Activated CD4-positive, alpha-beta T cell treated with anti-CD3 and anti-CD28 coated beads, Interleukin-2, amount 50 U/mL, for 1 hour (primary cell): Measurements from ENCODE around the gene USP36.
"Not testable (repeated sequence)": the region's sequence is repeated elsewhere in the genome, so short reads cannot be mapped to it uniquely, and the experiment has no call there.

Experiments
- DNase-seq: peaks from one replicate; pipeline ENCODE4 v3.0.0-alpha.2; 2020

Gene USP36

DNA sequence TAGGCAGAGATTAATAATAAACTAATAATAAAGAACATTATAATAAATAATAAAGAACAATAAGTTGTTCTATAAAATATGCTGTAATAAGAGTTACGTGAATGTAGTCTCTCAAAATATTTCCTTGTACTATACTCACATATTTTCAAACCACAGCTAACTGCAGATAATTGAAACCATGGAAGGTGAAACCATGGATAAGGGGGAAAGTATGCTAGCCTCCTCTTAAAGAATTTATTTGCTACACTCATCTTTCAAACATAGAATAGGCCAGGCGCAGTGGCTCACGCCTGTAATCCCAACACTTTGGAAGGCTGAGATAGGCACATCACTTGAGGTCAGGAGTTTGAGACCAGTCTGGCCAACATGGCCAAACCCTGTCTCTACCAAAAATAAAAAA, 77.1 kb downstream of the USP36 start:
- DNase-seq, result no peak

DNA sequence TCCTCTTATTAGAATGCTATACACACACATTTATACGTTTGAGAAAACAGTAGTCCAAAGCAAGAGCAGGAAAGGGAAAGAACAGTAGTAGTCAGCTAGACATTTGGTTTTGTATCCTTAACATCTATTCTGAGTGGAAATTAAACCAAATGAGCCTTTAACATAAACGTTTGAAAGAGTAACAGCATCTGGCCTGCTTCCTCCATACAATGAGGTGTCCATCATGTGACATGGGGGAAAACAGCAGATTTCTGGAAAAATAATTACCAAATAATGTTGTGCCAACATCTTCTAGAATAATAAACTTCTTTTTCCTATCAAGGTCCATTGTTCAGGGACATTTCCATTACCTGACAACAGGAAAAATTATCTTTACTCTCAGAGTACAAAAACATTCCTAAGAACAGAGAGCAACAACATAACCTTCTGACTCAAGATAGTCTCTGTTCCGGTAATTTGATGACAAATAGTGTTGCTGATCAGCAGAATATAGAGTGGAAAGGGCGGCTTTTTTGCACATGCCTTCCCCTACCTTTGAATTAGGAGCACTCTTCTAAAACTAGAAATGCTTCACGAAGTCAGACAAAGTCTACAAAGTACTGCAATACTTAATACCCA, 78.7 kb downstream of the USP36 start:
- DNase-seq, result no peak

- DNase-seq, result no peak
These were observed 80.7 kb downstream of the USP36 start for GRCh38 chr17:78759969-78760352.

- peak; percentile 81 for DNase-seq
These were observed 81.2 kb downstream of the USP36 start for GRCh38 chr17:78759203-78759968.

DNA sequence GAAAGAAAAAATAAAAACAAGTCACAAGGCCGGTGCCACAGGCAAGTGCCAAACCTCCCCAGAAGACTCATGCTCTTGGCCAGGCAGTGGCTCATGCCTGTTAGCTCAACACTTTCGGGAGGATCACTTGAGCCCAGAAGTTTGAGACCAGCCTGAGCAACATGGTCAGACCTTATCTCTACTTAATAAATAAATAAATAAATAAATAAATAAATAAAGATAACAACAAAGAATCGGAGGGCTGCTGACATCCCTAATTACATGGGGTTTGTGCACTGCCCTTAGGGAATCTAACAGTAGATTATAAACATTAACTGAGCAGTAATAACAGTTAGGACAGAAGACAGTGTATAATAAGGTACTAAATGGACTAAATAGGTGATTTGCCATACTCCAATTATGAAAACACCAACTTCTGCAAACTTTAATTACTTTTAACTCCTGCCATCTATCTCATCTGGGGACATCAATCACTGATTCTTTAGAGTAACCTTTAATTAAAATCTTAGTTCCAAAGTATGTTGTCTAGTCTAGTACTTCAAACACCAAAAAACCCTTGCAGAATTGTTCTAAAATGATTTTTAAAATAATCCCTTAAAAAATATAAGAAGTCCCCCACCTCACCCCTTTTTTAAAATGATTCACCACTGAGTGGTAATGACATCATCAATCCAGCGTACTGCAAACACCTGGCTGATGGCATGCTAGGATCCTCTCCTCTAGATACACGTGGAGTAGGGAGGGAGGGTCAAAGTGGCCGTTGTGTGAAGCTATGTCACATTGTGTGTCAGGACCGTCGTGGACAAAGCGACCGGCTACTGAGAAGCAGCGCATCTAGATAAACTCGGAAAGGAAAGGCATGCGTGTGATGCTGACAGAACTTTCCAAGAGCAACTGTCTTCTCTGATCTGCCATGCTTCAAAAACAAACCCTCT, 87.0 kb downstream of the USP36 start:
- DNase-seq, result no peak

- no peak for DNase-seq
These were observed 89.0 kb downstream of the USP36 start for GRCh38 chr17:78751447-78752161.

DNA sequence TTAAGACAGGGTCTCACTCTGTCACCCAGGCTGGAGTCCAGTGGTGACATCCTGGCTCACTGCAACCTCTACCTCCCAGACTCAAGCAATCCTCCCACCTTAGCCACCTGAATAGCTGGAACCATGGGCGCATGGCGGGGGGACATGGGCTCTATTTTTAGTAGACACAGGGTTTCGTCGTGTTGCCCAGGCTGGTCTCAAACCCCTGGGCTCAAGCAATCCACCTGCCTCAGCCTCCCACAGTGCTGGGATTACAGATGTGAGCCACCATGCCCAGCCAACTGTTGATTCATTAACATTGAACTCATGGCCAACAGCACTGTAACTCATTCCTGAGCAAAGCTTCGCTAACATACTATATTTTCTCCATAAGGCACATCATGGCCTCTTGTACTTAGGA, 89.6 kb downstream of the USP36 start:
- not testable (repeated sequence) for DNase-seq

DNA sequence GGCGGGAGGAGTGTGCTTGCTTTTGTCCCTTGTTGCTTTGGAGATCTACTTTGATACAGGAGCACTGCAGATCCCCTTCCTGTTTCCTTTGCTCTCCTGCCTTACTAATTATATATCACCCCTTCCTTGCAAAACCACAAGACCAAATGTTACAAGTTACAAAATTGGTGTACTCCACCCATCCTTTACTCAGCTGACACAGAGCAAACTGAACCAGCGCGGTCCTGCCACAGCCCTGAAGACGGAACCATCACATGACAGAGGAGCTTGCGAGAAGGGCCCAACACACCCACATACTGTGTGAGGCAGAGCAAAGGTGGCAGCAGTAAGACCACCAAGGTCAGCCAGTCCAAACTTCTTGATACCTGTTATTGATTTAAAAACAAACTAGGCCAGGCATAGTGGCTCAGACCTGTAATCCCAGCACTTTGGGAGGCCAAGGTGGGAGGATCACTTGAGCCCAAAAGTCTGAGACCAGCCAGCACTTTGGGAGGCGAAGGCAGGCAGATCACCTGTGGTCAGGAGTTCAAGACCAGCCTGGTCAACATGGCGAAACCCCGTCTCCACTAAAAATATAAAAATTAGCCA, 91.8 kb downstream of the USP36 start:
- DNase-seq, result peak; percentile 74

- DNase-seq, result no peak
These were observed 92.4 kb downstream of the USP36 start for GRCh38 chr17:78748048-78748729.

DNA sequence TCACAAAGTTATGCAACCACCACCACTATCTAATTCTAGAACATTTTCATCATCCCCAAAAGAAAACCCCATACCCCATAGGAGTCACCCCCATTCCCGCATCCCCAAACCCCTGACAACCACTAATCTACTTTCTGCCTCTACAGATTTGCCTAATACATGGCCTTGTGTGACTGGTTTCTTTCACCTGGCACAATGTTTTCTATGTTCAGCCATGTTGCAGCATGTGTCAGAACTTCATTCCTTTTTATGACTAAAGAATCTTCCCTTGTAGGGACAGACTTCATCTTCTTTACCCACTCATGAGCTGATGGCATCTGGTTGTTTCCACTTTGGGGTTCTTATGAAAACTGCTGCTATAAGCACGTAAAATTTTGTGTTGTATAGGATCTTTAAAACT, 93.1 kb downstream of the USP36 start:
- DNase-seq, result no peak

- DNase-seq, result no peak
These were observed 93.7 kb downstream of the USP36 start for GRCh38 chr17:78746949-78747269.

DNA sequence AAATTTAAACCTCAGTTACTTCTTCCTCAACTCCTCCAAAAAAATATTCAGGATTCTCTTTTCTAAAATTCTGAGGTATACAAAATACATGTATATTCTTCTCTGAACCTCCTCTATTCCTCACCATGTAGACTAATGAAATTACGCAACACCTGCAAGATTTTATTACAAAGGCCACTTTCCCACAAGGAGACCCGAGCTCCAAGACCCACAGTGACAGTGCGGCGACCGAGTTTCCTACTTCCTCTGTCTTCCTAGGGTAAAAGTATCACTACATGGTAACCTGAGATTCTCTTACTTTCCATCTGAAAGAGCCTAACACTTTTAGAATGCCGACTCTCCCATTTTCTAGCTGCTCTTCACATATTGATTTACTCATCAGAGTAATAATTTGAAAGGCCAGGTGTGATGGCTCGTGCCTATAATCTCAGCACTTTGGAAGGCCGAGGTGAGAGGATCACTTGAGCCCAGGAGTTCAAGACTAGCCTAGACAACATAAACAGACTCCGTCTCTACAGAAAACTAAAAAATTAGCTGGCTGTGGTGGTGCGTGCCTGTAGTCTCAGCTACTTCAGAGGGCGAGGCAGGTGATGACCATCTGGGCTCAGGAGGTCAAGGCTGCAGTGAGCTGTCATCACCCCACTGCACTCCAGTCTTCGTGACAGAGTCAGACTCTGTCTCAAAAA, 94.2 kb downstream of the USP36 start:
- no peak for DNase-seq
